T-helper 1 cell treated with Interleukin-12 subunit alpha and Interleukin-12 subunit beta and Interleukin-4 antibody, amounts not matched to agents 30 μg/mL and 1 μg/mL, for 36 hours (primary cell): ENCODE results near the gene NFIA.

Experiments
- H3K27ac Mint-ChIP-seq: one replicate; pipeline ENCODE4 v1.8.0; 2021; ENCODE audit warnings: mild to moderate bottlenecking, mixed read lengths
- H3K27me3 Mint-ChIP-seq: one replicate; pipeline ENCODE4 v1.8.0; 2021; ENCODE audit warnings: low read depth, mixed read lengths
- H3K36me3 Mint-ChIP-seq: one replicate; pipeline ENCODE4 v1.8.0; 2021; ENCODE audit warnings: low read depth, mixed read lengths
- H3K4me1 Mint-ChIP-seq: one replicate; pipeline ENCODE4 v1.8.0; 2021; ENCODE audit warnings: low read depth, mixed read lengths
- H3K4me3 Mint-ChIP-seq: one replicate; pipeline ENCODE4 v1.8.0; 2021; ENCODE audit warnings: mild to moderate bottlenecking, moderate library complexity, mixed read lengths
- H3K9me3 Mint-ChIP-seq: one replicate; pipeline ENCODE4 v1.8.0; 2021; ENCODE audit warnings: mixed read lengths

The NFIA gene

DNA sequence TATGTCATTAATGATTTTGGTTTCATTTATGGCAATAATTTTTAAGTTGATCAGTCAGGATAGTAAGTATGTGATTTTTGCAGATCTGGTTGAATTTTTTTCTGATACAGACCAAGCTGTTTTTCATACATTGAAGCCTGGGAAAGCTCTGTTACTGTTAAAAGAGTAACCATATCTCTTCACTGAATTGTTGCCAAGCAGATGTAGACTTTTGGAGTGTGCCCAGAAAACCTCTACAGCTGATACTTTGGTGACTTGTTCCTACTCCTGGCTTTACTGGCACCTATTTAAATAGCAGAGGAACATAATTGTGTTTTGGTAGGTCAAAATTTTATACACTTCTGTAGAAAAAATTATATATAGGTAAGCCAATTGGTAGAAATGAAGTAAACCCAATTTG lies 49.4 kb downstream of the NFIA start:
- H3K9me3 Mint-ChIP-seq: no peaks in the 10 kb centered on the region
- peaks cover 4% of the 10 kb centered on the region for H3K4me1 Mint-ChIP-seq
- H3K27ac Mint-ChIP-seq: no peak overlapping the region
- no peak overlapping the region for H3K4me3 Mint-ChIP-seq
- no peaks in the 10 kb centered on the region for H3K36me3 Mint-ChIP-seq
- peaks cover 24% of the 10 kb centered on the region for H3K27me3 Mint-ChIP-seq

DNA sequence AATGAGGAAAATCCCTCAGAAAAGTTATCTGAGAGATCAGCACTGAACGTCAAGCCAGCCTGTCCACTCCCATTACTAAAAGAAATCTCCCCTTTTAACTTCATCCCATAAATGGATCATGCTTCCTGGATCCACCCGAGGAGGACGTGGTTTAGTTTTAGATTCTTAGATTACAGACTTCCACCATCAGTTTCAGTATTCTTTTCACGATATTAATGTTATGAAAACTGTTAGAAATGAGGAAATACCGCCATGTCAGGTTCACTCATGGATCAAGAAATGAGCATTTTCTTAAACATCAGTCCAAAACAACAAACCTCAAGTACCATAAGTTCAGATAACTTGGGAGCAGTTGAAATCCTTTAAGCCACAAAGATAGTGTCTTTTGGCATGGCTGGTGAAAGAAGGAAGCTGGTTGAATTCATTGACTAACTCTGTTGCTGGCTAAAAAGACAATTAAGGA lies 49.8 kb downstream of the NFIA start:
- Mint-ChIP-seq H3K36me3 (no peaks in the 10 kb centered on the region), H3K27ac (no peak overlapping the region), H3K27me3 (peaks cover 24% of the 10 kb centered on the region), H3K4me3 (no peak overlapping the region), H3K9me3 (no peaks in the 10 kb centered on the region), H3K4me1 (peaks cover 4% of the 10 kb centered on the region)

GRCh38 chr1:61132645-61133334 lies 50.4 kb downstream of the NFIA start:
- no peak overlapping the region for H3K27ac Mint-ChIP-seq
- H3K27me3 Mint-ChIP-seq: peaks cover 24% of the 10 kb centered on the region
- H3K4me3 Mint-ChIP-seq: no peak overlapping the region
- H3K36me3 Mint-ChIP-seq: no peaks in the 10 kb centered on the region
- H3K4me1 Mint-ChIP-seq: peaks cover 4% of the 10 kb centered on the region
- H3K9me3 Mint-ChIP-seq: no peaks in the 10 kb centered on the region

DNA sequence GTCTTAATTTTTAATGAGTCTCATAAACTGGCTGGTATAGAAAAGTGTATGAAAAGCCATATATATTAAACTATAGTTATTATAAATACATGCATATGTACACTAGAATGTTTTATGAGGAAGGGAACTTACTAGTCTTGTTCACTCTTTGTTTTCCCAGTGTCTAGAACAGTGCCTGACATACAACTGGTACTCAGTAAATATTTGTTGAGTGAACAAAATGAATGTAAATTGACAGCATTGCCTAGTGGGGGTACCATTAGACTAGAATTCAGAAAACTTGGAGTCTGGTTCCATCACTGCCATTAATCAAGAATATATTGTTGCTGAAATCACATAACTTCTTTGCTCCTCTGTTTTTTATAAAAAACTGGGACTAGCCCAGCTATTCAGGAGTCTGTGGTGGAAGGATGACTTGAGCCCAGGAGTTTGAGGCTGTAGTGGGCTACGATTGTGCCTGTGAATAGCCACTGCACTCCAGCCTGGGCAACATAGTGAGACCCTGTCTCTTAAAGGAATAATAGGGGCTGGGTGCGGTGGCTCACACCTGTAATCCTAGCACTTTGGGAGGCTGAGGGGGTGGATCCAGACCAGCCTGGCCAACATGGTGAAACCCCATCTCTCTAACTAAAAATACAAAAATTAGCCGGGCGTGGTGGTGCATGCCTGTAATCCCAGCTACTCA lies 51.1 kb downstream of the NFIA start:
- Mint-ChIP-seq H3K9me3 (no peaks in the 10 kb centered on the region), H3K27me3 (peaks cover 24% of the 10 kb centered on the region)

GRCh38 chr1:61135291-61135690 lies 52.9 kb downstream of the NFIA start:
- H3K4me3 Mint-ChIP-seq: no peak overlapping the region
- no peaks in the 10 kb centered on the region for H3K9me3 Mint-ChIP-seq
- H3K36me3 Mint-ChIP-seq: no peaks in the 10 kb centered on the region
- H3K27ac Mint-ChIP-seq: no peak overlapping the region
- peaks cover 24% of the 10 kb centered on the region for H3K27me3 Mint-ChIP-seq
- peaks cover 4% of the 10 kb centered on the region for H3K4me1 Mint-ChIP-seq

More for the DNA sequence above, 51.1 kb downstream of the NFIA start:
- Mint-ChIP-seq H3K4me3 (no peak overlapping the region), H3K4me1 (peaks cover 4% of the 10 kb centered on the region), H3K36me3 (no peaks in the 10 kb centered on the region), H3K27ac (no peak overlapping the region)

- peaks cover 11% of the 10 kb centered on the region for H3K27me3 Mint-ChIP-seq
Observed at GRCh38 chr1:61138305-61138704, 55.9 kb downstream of the NFIA start.

DNA sequence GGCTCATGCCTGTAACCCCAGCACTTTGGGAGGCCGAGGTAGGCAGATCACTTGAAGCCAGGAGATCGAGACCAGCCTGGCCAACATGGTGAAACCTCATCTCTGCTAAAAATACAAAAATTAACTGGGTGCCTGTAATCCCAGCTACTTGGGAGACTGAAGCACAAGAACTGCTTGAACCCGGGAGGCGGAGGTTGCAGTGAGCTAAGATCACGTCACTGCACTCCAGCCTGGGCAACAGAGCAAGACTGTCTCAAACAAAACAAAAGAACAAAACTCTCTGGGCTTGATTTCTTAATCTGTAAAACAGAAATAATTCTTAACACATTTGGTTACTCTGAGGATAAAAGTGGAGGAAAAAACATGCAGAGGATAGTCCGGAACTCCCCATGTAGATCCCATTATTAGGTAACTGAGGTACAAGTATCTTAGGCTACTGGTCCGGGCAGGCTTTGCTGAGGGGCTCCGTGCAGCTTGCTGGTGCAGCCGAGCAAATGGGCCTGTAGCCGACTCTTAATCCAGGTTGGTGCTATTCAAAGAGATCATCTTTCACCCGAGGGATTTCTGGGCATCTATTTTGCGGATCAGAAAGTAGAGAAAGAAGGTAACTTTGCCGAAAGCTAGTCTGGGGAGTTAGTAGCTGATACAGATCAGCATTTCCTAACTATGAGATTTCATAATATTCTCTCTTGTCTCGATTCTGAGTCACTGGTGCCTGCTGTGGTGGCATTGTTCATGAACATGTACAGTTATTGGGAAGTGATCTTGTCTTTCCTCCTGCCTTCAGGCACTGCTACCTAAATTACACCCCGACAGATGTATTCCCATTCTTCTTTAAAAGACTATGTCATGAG lies 56.8 kb downstream of the NFIA start:
- H3K27ac Mint-ChIP-seq: no peak overlapping the region
- no peaks in the 10 kb centered on the region for H3K9me3 Mint-ChIP-seq
- no peaks in the 10 kb centered on the region for H3K4me1 Mint-ChIP-seq
- H3K36me3 Mint-ChIP-seq: no peaks in the 10 kb centered on the region
- H3K27me3 Mint-ChIP-seq: peaks cover 8% of the 10 kb centered on the region
- H3K4me3 Mint-ChIP-seq: no peak overlapping the region

More at GRCh38 chr1:61138305-61138704, 55.9 kb downstream of the NFIA start:
- H3K27ac Mint-ChIP-seq: no peak overlapping the region
- no peak overlapping the region for H3K4me3 Mint-ChIP-seq
- no peaks in the 10 kb centered on the region for H3K36me3 Mint-ChIP-seq
- no peaks in the 10 kb centered on the region for H3K9me3 Mint-ChIP-seq
- no peaks in the 10 kb centered on the region for H3K4me1 Mint-ChIP-seq

DNA sequence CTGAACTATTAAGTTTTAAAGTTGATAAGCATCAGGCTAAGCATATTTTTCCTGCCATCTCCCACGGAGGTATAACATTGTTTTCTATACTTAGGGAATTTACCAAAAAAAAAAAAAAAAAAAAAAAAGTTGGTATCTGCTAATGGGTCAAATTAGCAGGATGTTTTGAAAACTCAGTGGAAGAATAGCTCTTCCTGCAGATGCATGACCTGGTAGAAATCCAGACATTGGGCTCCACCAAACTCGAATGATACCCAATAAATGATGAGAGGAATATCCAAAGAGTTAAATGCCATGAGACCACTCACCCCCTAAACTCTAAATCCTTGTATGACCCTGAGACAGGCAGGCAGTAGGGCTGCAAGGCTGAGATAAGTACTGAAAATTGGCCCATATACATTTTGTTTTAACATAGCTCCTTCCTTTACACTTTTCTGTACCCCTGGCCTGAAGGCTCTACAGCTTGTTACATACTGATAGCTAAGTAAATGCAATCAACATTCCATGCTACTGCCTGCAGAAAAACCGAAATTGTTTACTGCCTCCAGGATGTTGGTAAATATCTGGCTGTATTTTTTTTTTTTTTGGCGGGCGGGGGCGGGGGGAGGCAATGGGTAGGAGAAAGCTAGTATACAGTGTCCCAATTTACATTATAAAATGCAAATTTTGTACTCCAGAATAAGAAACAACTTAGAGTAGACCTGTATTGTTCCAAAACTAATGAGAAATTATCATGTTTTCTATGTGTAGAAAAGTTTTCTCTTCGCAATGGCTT lies 57.6 kb downstream of the NFIA start:
- Mint-ChIP-seq H3K9me3 (no peaks in the 10 kb centered on the region), H3K4me3 (no peak overlapping the region), H3K36me3 (no peaks in the 10 kb centered on the region), H3K27me3 (peaks cover 3% of the 10 kb centered on the region), H3K4me1 (no peaks in the 10 kb centered on the region), H3K27ac (no peak overlapping the region)

DNA sequence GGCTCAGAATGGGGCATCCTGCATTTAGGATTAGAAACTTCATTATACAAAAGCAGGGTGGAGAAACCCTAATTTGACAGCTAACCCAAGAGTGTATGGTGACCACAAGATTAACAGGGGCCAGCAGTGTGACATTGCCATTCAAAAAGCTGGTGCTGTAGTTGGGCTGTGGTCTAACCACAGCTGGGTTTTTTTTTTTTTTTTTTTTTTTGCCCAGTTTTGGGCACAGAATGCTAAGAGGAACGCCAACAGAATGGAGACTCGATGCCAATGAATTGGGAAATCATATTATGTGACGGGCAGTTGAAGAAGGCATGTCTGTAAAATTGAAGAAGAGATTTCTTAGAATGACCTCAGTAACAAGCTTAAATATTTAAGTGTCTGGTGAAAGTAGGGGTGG lies 58.4 kb downstream of the NFIA start:
- Mint-ChIP-seq H3K27me3 (peaks cover 5% of the 10 kb centered on the region), H3K9me3 (no peaks in the 10 kb centered on the region), H3K27ac (no peak overlapping the region), H3K36me3 (no peaks in the 10 kb centered on the region), H3K4me3 (no peak overlapping the region), H3K4me1 (no peaks in the 10 kb centered on the region)

- Mint-ChIP-seq H3K4me3 (no peak overlapping the region), H3K27ac (no peak overlapping the region), H3K4me1 (no peaks in the 10 kb centered on the region), H3K36me3 (no peaks in the 10 kb centered on the region), H3K9me3 (no peaks in the 10 kb centered on the region), H3K27me3 (peaks cover 7% of the 10 kb centered on the region)
Observed at GRCh38 chr1:61141288-61142042, 59.1 kb downstream of the NFIA start.

DNA sequence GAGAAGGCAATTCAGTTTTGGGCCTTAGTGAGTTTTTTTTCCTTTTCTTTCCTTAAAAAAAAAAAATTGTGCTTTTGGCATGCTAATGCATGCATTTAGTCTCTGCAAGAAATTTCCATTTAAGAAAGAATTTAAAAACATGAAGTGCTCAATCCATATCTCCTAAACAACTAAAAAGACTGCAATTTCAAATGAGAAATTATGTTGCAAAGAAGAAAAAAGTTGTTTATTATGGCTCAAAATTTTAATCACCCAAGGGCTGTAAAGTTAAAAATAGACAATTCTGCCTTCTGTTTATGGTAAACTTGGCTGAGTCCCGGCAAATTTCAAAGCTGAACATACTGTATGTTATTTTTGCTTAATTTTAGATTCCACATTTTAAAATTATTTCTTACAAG lies 59.7 kb downstream of the NFIA start:
- H3K4me3 Mint-ChIP-seq: no peak overlapping the region
- H3K27me3 Mint-ChIP-seq: peaks cover 7% of the 10 kb centered on the region
- H3K4me1 Mint-ChIP-seq: no peaks in the 10 kb centered on the region
- no peaks in the 10 kb centered on the region for H3K9me3 Mint-ChIP-seq
- no peaks in the 10 kb centered on the region for H3K36me3 Mint-ChIP-seq
- no peak overlapping the region for H3K27ac Mint-ChIP-seq

GRCh38 chr1:61142726-61143500 lies 60.6 kb downstream of the NFIA start:
- Mint-ChIP-seq H3K27me3 (peaks cover 7% of the 10 kb centered on the region), H3K9me3 (no peaks in the 10 kb centered on the region), H3K4me3 (no peak overlapping the region), H3K36me3 (no peaks in the 10 kb centered on the region), H3K4me1 (no peaks in the 10 kb centered on the region), H3K27ac (no peak overlapping the region)

DNA sequence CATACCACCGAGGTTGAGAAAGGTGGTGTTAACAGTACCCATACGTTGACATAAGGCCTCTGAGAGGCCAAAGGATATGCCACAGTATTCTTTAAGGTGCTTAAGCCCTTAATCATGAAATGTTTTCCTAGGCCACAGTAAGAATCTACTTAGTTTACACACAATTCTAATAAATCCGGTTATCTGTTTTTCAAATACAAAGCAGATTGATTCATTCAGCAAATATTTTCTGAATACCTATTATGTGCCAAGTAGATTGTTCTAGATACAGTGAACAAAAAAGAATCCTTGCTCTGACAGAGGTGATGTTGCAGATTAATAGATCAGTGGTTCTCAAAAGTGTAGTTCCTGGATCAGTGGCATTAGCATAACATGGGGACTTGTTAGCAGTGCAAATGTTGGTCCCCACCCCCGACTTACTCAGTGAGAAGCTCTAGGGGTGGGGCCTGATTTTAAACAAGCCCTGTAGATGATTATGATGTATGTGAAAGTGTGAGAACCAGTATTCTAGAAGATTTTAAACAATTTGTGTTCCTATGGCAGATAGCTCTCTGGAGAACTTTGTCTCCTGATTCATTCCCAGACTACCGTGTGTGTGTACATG lies 61.6 kb downstream of the NFIA start:
- Mint-ChIP-seq H3K27me3 (peaks cover 13% of the 10 kb centered on the region), H3K4me3 (no peak overlapping the region), H3K4me1 (no peaks in the 10 kb centered on the region), H3K9me3 (no peaks in the 10 kb centered on the region), H3K27ac (no peak overlapping the region), H3K36me3 (no peaks in the 10 kb centered on the region)
